Nephron progenitor cell (in vitro differentiated cells): ENCODE results near the gene DCLK3.

Experiments
- DNase-seq: peaks from one replicate; pipeline ENCODE4 v3.0.0; 2021
- H3K27ac Mint-ChIP-seq: 2 replicates; pipeline ENCODE4 v1.8.0; 2021; ENCODE audit warnings: mild to moderate bottlenecking, moderate library complexity, mixed read lengths
- H3K27me3 Mint-ChIP-seq: 2 replicates; pipeline ENCODE4 v1.8.0; 2021; ENCODE audit warnings: mild to moderate bottlenecking, low read depth, mixed read lengths; ENCODE audit not compliant: poor library complexity
- H3K36me3 Mint-ChIP-seq: 2 replicates; pipeline ENCODE4 v1.8.0; 2021; ENCODE audit warnings: low read depth, mixed read lengths
- H3K4me1 Mint-ChIP-seq: 2 replicates; pipeline ENCODE4 v1.8.0; 2021; ENCODE audit warnings: mixed read lengths
- H3K4me3 Mint-ChIP-seq: 2 replicates; pipeline ENCODE4 v1.8.0; 2021; ENCODE audit warnings: mild to moderate bottlenecking, moderate library complexity, mixed read lengths
- H3K9me3 Mint-ChIP-seq: 2 replicates; pipeline ENCODE4 v1.8.0; 2021; ENCODE audit warnings: mild to moderate bottlenecking, moderate library complexity, mixed read lengths
- CTCF ChIP-seq: fragments of 200-600 bp; sonication (generic); IDR thresholded peaks from 2 replicates; pipeline ENCODE4 v1.5.0; 2021; ENCODE audit warnings: antibody characterized with exemption

DCLK3 gene

GRCh38 chr3:36733162-36733696, 31.1 kb downstream of the DCLK3 start:
- Mint-ChIP-seq H3K4me1 (peaks cover 6% of the 10 kb centered on the region), H3K4me3 (no peak overlapping the region), H3K27ac (no peak overlapping the region), H3K9me3 (no peaks in the 10 kb centered on the region), H3K27me3 (peaks cover 20% of the 10 kb centered on the region), H3K36me3 (no peaks in the 10 kb centered on the region)
- no peak for TF ChIP-seq CTCF
- DNase-seq: no peak

- Mint-ChIP-seq H3K27ac (no peak overlapping the region), H3K4me3 (no peak overlapping the region), H3K36me3 (no peaks in the 10 kb centered on the region)
Observed at GRCh38 chr3:36730966-36731365, 33.4 kb downstream of the DCLK3 start.

GRCh38 chr3:36729204-36730056, 34.9 kb downstream of the DCLK3 start:
- peak; percentile 77 for TF ChIP-seq CTCF
- Mint-ChIP-seq H3K9me3 (peaks cover 6% of the 10 kb centered on the region), H3K27me3 (peaks cover 22% of the 10 kb centered on the region), H3K27ac (no peak overlapping the region), H3K4me1 (peaks cover 6% of the 10 kb centered on the region), H3K4me3 (no peak overlapping the region), H3K36me3 (peaks cover 3% of the 10 kb centered on the region)
- DNase-seq: no peak

More at GRCh38 chr3:36730966-36731365, 33.4 kb downstream of the DCLK3 start:
- H3K4me1 Mint-ChIP-seq: peaks cover 6% of the 10 kb centered on the region
- H3K27me3 Mint-ChIP-seq: peaks cover 18% of the 10 kb centered on the region
- H3K9me3 Mint-ChIP-seq: no peaks in the 10 kb centered on the region
- DNase-seq: no peak
- TF ChIP-seq CTCF: no peak

- Mint-ChIP-seq H3K36me3 (no peaks in the 10 kb centered on the region), H3K27me3 (no peaks in the 10 kb centered on the region), H3K4me3 (no peak overlapping the region), H3K9me3 (no peaks in the 10 kb centered on the region), H3K4me1 (peaks cover 6% of the 10 kb centered on the region), H3K27ac (no peak overlapping the region)
- no peak for DNase-seq
- TF ChIP-seq CTCF: no peak
Observed at GRCh38 chr3:36714343-36715086, 49.8 kb downstream of the DCLK3 start.

- Mint-ChIP-seq H3K4me1 (peaks cover 6% of the 10 kb centered on the region), H3K9me3 (no peaks in the 10 kb centered on the region), H3K27me3 (no peaks in the 10 kb centered on the region), H3K4me3 (no peak overlapping the region), H3K27ac (no peak overlapping the region), H3K36me3 (no peaks in the 10 kb centered on the region)
- no peak for TF ChIP-seq CTCF
- no peak for DNase-seq
Observed at GRCh38 chr3:36713904-36714303, 50.4 kb downstream of the DCLK3 start.
